ENCODE results near the gene FOXP2.
A peak's percentile ranks its signal among the peaks of the same experiment; 100 is the strongest.

The FOXP2 gene

DNA sequence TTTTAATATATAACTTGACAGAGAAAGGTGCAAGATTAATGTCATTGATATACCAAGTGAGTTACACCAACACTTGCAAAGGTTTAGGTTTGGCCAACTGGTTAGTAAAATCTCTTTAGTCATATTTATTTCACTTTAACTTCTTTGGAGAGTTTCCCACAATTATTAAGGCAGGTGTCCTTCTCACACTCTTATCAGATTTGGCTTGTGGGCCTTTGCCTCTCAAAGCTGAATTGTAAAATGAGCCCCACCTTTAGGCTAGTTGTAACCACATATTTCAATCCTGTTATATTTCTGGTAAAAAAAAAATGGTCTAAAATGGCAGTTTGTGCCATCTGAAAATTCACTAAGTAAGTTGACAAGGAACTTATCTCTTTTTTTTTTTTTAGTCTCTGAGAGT lies 26.6 kb upstream of the FOXP2 start:
- DNase-seq (ENCODE audit: low read depth, low spot score), result no peak
- in situ Hi-C loops (cut with HindIII; ENCODE audit: low sequenced_read_pairs), result no loop called here
- TF ChIP-seq CTCF (IDR thresholded peaks at IDR 0.05; ENCODE audit: low read depth, low read length), result no peak
- no peak overlapping the region for H3K4me3 ChIP-seq (ENCODE audit: low read depth, low read length)

GRCh38 chr7:114392686-114393085 lies 21.9 kb upstream of the FOXP2 start:
- DNase-seq (ENCODE audit: low read depth, low spot score), result peak; percentile 43
- no peak for TF ChIP-seq CTCF (IDR thresholded peaks at IDR 0.05; ENCODE audit: low read depth, low read length)
- H3K4me3 ChIP-seq (ENCODE audit: low read depth, low read length), result no peak overlapping the region
- in situ Hi-C loops (cut with HindIII; ENCODE audit: low sequenced_read_pairs), result no loop called here

- no peak for DNase-seq (ENCODE audit: low read depth, low spot score)
- TF ChIP-seq CTCF (IDR thresholded peaks at IDR 0.05; ENCODE audit: low read depth, low read length), result no peak
- in situ Hi-C loops (cut with HindIII; ENCODE audit: low sequenced_read_pairs), result no loop called here
- no peak overlapping the region for H3K4me3 ChIP-seq (ENCODE audit: low read depth, low read length)
Observed at GRCh38 chr7:114402876-114403635, 11.6 kb upstream of the FOXP2 start.

- peak; percentile 51 for TF ChIP-seq CTCF (IDR thresholded peaks at IDR 0.05; ENCODE audit: low read depth, low read length)
- in situ Hi-C loops (cut with HindIII; ENCODE audit: low sequenced_read_pairs), result no loop called here
- peak; percentile 31 for DNase-seq (ENCODE audit: low read depth, low spot score)
- no peak overlapping the region for H3K4me3 ChIP-seq (ENCODE audit: low read depth, low read length)
Observed at GRCh38 chr7:114405427-114405826, 9.2 kb upstream of the FOXP2 start.

DNA sequence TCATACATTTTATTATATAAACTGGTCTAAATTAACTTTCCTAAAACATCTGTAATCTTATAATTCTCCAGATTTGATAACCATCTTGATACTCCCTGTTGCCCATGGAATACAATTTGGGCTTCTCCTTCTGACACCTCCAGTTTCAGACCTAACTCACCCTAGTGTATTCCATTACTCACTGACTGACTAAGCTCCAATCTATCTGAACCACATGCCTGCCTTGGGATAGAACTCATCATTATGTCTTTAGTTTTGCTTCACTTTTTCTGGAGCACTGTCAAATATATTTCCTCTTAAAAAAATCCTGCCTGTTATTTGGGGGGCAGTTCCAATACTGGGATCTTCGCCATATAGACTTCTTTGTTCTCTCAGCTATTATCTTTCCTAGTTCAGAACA lies 4.9 kb upstream of the FOXP2 start:
- TF ChIP-seq CTCF (IDR thresholded peaks at IDR 0.05; ENCODE audit: low read depth, low read length), result no peak
- in situ Hi-C loops (cut with HindIII; ENCODE audit: low sequenced_read_pairs), result no loop called here
- H3K4me3 ChIP-seq (ENCODE audit: low read depth, low read length), result no peak overlapping the region
- DNase-seq (ENCODE audit: low read depth, low spot score), result peak; percentile 30

- no peak overlapping the region for H3K4me3 ChIP-seq (ENCODE audit: low read depth, low read length)
- in situ Hi-C loops (cut with HindIII; ENCODE audit: low sequenced_read_pairs), result no loop called here
- TF ChIP-seq CTCF (IDR thresholded peaks at IDR 0.05; ENCODE audit: low read depth, low read length), result no peak
- no peak for DNase-seq (ENCODE audit: low read depth, low spot score)
Observed at GRCh38 chr7:114412548-114412947, 2.1 kb upstream of the FOXP2 start.

Data from astrocyte of the spinal cord (primary cell).